GM18858 (cell line): Measurements from ENCODE around the gene TAF11.
"Not testable (repeated sequence)": the region's sequence is repeated elsewhere in the genome, so short reads cannot be mapped to it uniquely, and the experiment has no call there.

Experiments used
- ATAC-seq: cut with Tn5 transposase; IDR thresholded peaks from one replicate; pipeline ENCODE4 v1.9.1; 2021; ENCODE audit not compliant: unreplicated experiment

Gene TAF11

GRCh38 chr6:34887753-34888513 lies at the start of gene TAF11:
TSS of gene TAF11 (minus strand) at chr6:34888042. CDS start at chr6:34887957, 85 bp downstream.
- peak; percentile 67 for ATAC-seq

GRCh38 chr6:34934516-34934915 lies 46.7 kb upstream of the TAF11 start:
- no peak for ATAC-seq

- ATAC-seq = not testable (repeated sequence)
Measured at GRCh38 chr6:34932202-34932601, 44.4 kb upstream of the TAF11 start.

- no peak for ATAC-seq
Measured at GRCh38 chr6:34930221-34930620, 42.4 kb upstream of the TAF11 start.

- no peak for ATAC-seq
Measured at GRCh38 chr6:34929241-34929978, 41.6 kb upstream of the TAF11 start.

GRCh38 chr6:34928695-34929094 lies 40.9 kb upstream of the TAF11 start:
- ATAC-seq = no peak

GRCh38 chr6:34928220-34928619 lies 40.4 kb upstream of the TAF11 start:
- no peak for ATAC-seq

- ATAC-seq = no peak
Measured at GRCh38 chr6:34926655-34927054, 38.8 kb upstream of the TAF11 start.

- ATAC-seq = no peak
Measured at GRCh38 chr6:34924831-34925625, 37.2 kb upstream of the TAF11 start.

GRCh38 chr6:34922177-34922663 lies 34.4 kb upstream of the TAF11 start:
- no peak for ATAC-seq

GRCh38 chr6:34920097-34920496 lies 32.3 kb upstream of the TAF11 start:
- ATAC-seq = no peak

GRCh38 chr6:34919651-34920050 lies 31.8 kb upstream of the TAF11 start:
- no peak for ATAC-seq

- ATAC-seq = no peak
Measured at GRCh38 chr6:34917626-34918285, 29.9 kb upstream of the TAF11 start.

GRCh38 chr6:34916348-34916967 lies 28.6 kb upstream of the TAF11 start:
- no peak for ATAC-seq

- ATAC-seq = no peak
Measured at GRCh38 chr6:34914358-34914757, 26.5 kb upstream of the TAF11 start.

GRCh38 chr6:34912715-34913464 lies 25.0 kb upstream of the TAF11 start:
- ATAC-seq = peak; percentile 53

GRCh38 chr6:34911822-34912221 lies 24.0 kb upstream of the TAF11 start:
- ATAC-seq = no peak

- ATAC-seq = no peak
Measured at GRCh38 chr6:34909320-34909883, 21.6 kb upstream of the TAF11 start.

- no peak for ATAC-seq
Measured at GRCh38 chr6:34908194-34908593, 20.4 kb upstream of the TAF11 start.
